Stimulated activated effector memory CD8-positive, alpha-beta T cell treated with anti-CD3 and anti-CD28 coated beads, Interleukin-12 subunit alpha, Interleukin-12 subunit beta, amount 100 ng/mL, for 72 hours (primary cell): ENCODE data around the gene ABCC6.

Experiments
- ATAC-seq: fragments of 150-1000 bp; cut with Tn5 transposase; 2 replicates; pipeline ENCODE4 v1.10.0; 2021
- DNase-seq, 2 donors: peaks; one replicate each; pipeline ENCODE4 v3.0.0; 2021 to 2022; ENCODE audit warnings: low spot score in 2 of 2
- H3K27ac Mint-ChIP-seq: one replicate; pipeline ENCODE4 v1.8.0; 2022; ENCODE audit warnings: mild to moderate bottlenecking, mixed read lengths
- H3K36me3 Mint-ChIP-seq: one replicate; pipeline ENCODE4 v1.8.0; 2022; ENCODE audit warnings: mild to moderate bottlenecking, mixed read lengths
- H3K4me1 Mint-ChIP-seq: one replicate; pipeline ENCODE4 v1.8.0; 2022; ENCODE audit warnings: mixed read lengths
- H3K4me3 Mint-ChIP-seq: one replicate; pipeline ENCODE4 v1.8.0; 2022; ENCODE audit warnings: mild to moderate bottlenecking, mixed read lengths
- H3K9me3 Mint-ChIP-seq: one replicate; pipeline ENCODE4 v1.8.0; 2022; ENCODE audit warnings: mixed read lengths

Gene ABCC6

GRCh38 chr16:16138034-16138635, 85.2 kb downstream of the ABCC6 start:
- Mint-ChIP-seq H3K9me3 (no peaks in the 10 kb centered on the region), H3K27ac (no peak overlapping the region), H3K4me1 (no peaks in the 10 kb centered on the region), H3K4me3 (no peak overlapping the region), H3K36me3 (peaks cover 100% of the 10 kb centered on the region)
- ATAC-seq (no peak), DNase-seq (no peak)

- DNase-seq (no peak), ATAC-seq (no peak)
- H3K36me3 Mint-ChIP-seq: peaks cover 100% of the 10 kb centered on the region
- no peak overlapping the region for H3K4me3 Mint-ChIP-seq
- no peaks in the 10 kb centered on the region for H3K4me1 Mint-ChIP-seq
- H3K9me3 Mint-ChIP-seq: no peaks in the 10 kb centered on the region
- no peak overlapping the region for H3K27ac Mint-ChIP-seq
Measured at GRCh38 chr16:16137110-16137509, 86.2 kb downstream of the ABCC6 start.

- H3K4me3 Mint-ChIP-seq: no peak overlapping the region
- no peak for DNase-seq
- ATAC-seq: no peak
- H3K27ac Mint-ChIP-seq: no peak overlapping the region
- H3K4me1 Mint-ChIP-seq: no peaks in the 10 kb centered on the region
- H3K36me3 Mint-ChIP-seq: peaks cover 100% of the 10 kb centered on the region
- no peaks in the 10 kb centered on the region for H3K9me3 Mint-ChIP-seq
Measured at GRCh38 chr16:16136588-16136987, 86.7 kb downstream of the ABCC6 start.

GRCh38 chr16:16133943-16134604, 89.2 kb downstream of the ABCC6 start:
- ATAC-seq: no peak
- H3K9me3 Mint-ChIP-seq: no peaks in the 10 kb centered on the region
- H3K4me3 Mint-ChIP-seq: no peak overlapping the region
- peaks cover 100% of the 10 kb centered on the region for H3K36me3 Mint-ChIP-seq
- no peak for DNase-seq
- H3K27ac Mint-ChIP-seq: peak overlapping the region; percentile 52
- no peaks in the 10 kb centered on the region for H3K4me1 Mint-ChIP-seq

- H3K4me1 Mint-ChIP-seq: no peaks in the 10 kb centered on the region
- H3K9me3 Mint-ChIP-seq: no peaks in the 10 kb centered on the region
- DNase-seq (no peak), ATAC-seq (no peak)
- peaks cover 97% of the 10 kb centered on the region for H3K36me3 Mint-ChIP-seq
- H3K27ac Mint-ChIP-seq: peak overlapping the region; percentile 64
- H3K4me3 Mint-ChIP-seq: no peak overlapping the region
Measured at GRCh38 chr16:16131659-16132058, 91.6 kb downstream of the ABCC6 start.

- no peak for DNase-seq
- Mint-ChIP-seq H3K4me1 (no peaks in the 10 kb centered on the region), H3K4me3 (no peak overlapping the region), H3K9me3 (no peaks in the 10 kb centered on the region), H3K27ac (peak overlapping the region; percentile 57), H3K36me3 (peaks cover 97% of the 10 kb centered on the region)
- no peak for ATAC-seq
Measured at GRCh38 chr16:16131204-16131603, 92.1 kb downstream of the ABCC6 start.

- Mint-ChIP-seq H3K36me3 (peaks cover 97% of the 10 kb centered on the region), H3K9me3 (peaks cover 5% of the 10 kb centered on the region), H3K4me1 (no peaks in the 10 kb centered on the region), H3K27ac (no peak overlapping the region), H3K4me3 (no peak overlapping the region)
- DNase-seq (peak; percentile 53 to 86), ATAC-seq (peak; percentile 83)
Measured at GRCh38 chr16:16127469-16128116, 95.7 kb downstream of the ABCC6 start.

DNA sequence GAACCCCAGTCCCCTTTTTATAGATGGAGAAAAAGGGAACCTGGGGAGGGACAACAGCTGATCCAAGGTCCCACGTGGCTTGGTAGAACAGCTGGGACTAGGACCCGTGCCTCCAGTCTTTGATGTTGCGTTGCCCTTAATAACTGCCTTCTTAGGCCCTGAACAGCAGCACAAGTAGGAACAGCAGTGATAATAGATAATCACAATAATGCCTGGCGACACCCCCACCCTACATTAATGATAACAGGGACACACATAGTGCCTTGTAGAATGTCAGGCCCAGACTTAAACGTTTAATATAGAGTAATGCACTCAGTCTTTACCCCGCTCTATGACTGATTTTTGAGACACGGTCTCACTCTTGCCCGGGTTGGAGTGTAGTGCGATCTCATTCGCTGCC, 96.4 kb downstream of the ABCC6 start:
- no peak overlapping the region for H3K27ac Mint-ChIP-seq
- H3K4me1 Mint-ChIP-seq: no peaks in the 10 kb centered on the region
- ATAC-seq (no peak), DNase-seq (no peak)
- no peak overlapping the region for H3K4me3 Mint-ChIP-seq
- peaks cover 97% of the 10 kb centered on the region for H3K36me3 Mint-ChIP-seq
- peaks cover 5% of the 10 kb centered on the region for H3K9me3 Mint-ChIP-seq

DNA sequence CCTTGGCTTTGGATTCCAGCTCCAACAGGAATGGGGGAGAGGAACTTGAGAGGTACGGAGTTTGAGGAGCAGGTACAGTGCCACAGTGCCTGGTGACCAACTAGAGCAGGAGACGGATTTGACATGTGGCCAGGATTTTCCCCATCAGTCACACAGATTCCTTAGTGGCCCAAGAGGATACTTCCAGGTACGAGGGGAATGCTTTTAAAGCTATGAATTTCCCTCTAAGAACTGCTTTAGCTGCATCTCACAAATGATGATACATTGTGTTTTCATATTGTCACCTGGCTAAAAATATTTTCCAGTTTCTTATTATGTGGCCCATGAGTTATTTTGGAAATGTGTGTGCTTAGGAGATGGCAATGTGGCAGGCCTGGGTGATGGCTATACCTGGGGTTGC, 98.3 kb downstream of the ABCC6 start:
- no peak for DNase-seq
- peaks cover 5% of the 10 kb centered on the region for H3K9me3 Mint-ChIP-seq
- H3K27ac Mint-ChIP-seq: no peak overlapping the region
- peaks cover 92% of the 10 kb centered on the region for H3K36me3 Mint-ChIP-seq
- no peak for ATAC-seq
- H3K4me1 Mint-ChIP-seq: peaks cover 9% of the 10 kb centered on the region
- H3K4me3 Mint-ChIP-seq: no peak overlapping the region

DNA sequence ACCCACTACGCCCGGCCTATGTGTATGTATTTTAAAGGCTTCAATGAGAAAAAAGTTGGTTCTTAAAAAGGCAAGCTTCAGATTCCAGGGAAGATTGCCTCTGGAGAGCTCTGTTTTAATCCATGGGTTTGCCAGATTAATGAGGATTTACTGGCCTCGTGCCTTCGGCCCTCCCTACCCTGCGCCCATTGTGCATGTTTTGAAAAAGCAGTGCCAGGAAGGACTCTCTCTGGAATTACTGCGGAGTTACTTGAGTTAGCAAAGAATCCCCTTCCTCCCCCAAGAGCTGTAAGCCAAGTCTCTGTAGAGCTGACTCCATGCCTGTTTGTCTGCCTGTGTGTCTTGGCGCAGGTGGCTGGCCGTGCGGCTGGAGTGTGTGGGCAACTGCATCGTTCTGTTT, 98.9 kb downstream of the ABCC6 start:
- H3K36me3 Mint-ChIP-seq: peaks cover 92% of the 10 kb centered on the region
- H3K9me3 Mint-ChIP-seq: peaks cover 5% of the 10 kb centered on the region
- H3K4me3 Mint-ChIP-seq: no peak overlapping the region
- no peak for DNase-seq
- no peak for ATAC-seq
- H3K4me1 Mint-ChIP-seq: peaks cover 14% of the 10 kb centered on the region
- H3K27ac Mint-ChIP-seq: no peak overlapping the region

- Mint-ChIP-seq H3K4me3 (no peak overlapping the region), H3K9me3 (peaks cover 5% of the 10 kb centered on the region)
Measured at GRCh38 chr16:16122264-16122663, 101.0 kb downstream of the ABCC6 start.

DNA sequence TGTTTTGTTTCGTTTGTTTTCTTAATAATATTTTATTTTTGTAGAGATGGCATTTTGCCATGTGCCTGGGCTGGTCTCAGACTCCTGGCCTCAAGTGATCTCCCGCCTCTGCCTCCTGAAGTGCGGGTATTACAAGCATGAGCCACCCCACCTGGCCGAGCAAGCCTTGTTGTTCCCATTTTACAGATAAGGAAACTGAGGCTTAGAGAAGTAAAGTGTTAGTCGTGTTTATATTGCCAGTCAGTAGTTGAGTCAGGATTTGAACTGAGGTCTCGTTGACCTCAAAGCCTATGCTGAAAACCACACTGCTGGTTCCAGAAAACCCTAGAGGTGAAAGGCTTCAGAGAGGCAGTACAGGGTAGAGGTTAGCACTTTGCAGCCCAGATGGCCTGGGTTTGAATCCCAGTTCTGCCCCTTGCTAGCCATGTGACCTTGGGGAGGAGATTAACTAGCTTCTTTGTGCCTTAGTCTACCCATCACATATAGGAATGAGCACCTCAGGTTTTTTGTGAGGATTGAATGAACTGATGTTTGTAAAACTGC, 102.0 kb downstream of the ABCC6 start:
- H3K36me3 Mint-ChIP-seq: peaks cover 94% of the 10 kb centered on the region
- peak overlapping the region; percentile 64 for H3K27ac Mint-ChIP-seq
- peaks cover 5% of the 10 kb centered on the region for H3K9me3 Mint-ChIP-seq
- H3K4me3 Mint-ChIP-seq: no peak overlapping the region
- ATAC-seq: no peak
- H3K4me1 Mint-ChIP-seq: peaks cover 17% of the 10 kb centered on the region
- no peak for DNase-seq

More at GRCh38 chr16:16122264-16122663, 101.0 kb downstream of the ABCC6 start:
- no peak for ATAC-seq
- no peak for DNase-seq
- no peak overlapping the region for H3K27ac Mint-ChIP-seq
- H3K4me1 Mint-ChIP-seq: peaks cover 17% of the 10 kb centered on the region
- H3K36me3 Mint-ChIP-seq: peaks cover 91% of the 10 kb centered on the region

DNA sequence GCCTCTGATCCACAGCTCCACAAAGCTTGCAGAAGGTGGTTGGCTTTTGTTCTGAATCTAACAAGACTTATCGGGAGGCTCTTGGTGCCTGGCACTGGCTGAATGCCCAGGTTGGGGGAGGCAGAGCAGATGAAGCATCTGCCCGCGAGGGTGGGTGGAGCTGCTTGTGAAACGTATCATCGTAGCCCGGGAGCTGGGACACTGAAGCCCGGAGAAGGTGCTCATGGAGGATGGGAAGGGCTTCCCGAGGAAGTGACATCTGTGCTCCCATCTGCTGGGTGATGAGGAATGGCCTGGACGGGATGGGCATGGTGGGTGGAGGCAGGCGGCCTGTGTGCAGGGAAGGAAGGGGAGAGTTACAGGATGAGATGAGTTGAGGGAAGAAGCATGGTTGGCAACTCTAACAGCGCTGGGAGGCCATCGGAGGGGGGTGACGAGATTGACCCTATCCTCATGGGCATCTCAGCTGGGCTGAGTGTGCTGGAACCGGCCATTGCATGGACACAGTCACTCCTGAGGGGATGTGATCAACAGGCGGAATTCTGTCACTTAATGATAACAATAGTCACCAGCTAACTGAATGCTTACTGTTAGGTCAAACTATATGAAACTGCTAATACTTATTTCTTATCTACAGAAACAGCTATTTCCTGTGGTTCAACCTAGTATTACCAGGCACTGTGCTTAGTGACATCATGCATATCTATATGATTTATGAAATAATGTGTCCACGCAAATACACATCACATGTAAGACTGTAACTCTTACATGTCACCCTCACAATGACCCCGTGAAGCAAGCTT, 102.7 kb downstream of the ABCC6 start:
- H3K27ac Mint-ChIP-seq: peak overlapping the region; percentile 64
- H3K4me3 Mint-ChIP-seq: no peak overlapping the region
- no peak for ATAC-seq
- DNase-seq: no peak
- H3K36me3 Mint-ChIP-seq: peaks cover 94% of the 10 kb centered on the region
- peaks cover 5% of the 10 kb centered on the region for H3K9me3 Mint-ChIP-seq
- peaks cover 17% of the 10 kb centered on the region for H3K4me1 Mint-ChIP-seq

DNA sequence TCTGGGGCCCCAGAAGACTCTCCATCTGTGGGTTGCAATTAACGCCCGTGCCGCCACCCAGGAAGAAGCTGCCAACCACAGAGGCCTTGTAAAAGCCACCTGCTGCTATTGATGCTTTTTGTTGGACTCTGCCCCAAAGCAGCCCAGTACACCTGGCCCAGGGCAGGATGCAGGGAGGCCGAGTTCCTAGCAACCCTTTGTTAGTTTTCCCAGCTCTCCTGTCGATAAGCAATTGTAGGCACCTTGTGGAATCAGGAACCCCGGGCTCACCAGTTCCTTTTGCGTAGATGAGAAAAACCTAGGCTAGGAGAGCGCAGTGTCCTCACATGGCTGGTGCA, 103.3 kb downstream of the ABCC6 start:
- no peak for DNase-seq
- no peak for ATAC-seq
- H3K27ac Mint-ChIP-seq: peak overlapping the region; percentile 35
- H3K4me1 Mint-ChIP-seq: peaks cover 17% of the 10 kb centered on the region
- no peak overlapping the region for H3K4me3 Mint-ChIP-seq
- peaks cover 94% of the 10 kb centered on the region for H3K36me3 Mint-ChIP-seq
- peaks cover 5% of the 10 kb centered on the region for H3K9me3 Mint-ChIP-seq

DNA sequence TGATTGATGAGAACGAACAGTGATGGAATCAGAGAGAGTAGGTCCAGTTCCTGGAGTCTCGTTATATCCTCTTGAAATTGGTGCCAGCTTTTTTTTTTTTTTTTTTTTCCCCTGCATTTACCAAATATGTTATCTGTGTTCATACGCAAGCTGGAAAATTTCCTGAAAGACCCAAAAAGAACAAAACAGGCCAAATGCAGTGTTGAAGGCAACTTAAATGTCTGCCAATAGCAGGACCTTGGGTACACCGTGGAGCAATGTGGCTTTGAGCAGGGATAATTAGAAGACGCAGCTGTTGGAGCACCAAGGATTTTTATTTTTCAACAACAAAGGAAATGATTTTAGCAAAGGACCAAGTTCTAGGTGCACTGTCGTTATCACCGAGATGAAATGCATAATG, 105.0 kb downstream of the ABCC6 start:
- peaks cover 94% of the 10 kb centered on the region for H3K36me3 Mint-ChIP-seq
- H3K4me3 Mint-ChIP-seq: no peak overlapping the region
- ATAC-seq: no peak
- no peaks in the 10 kb centered on the region for H3K9me3 Mint-ChIP-seq
- no peak overlapping the region for H3K27ac Mint-ChIP-seq
- peaks cover 17% of the 10 kb centered on the region for H3K4me1 Mint-ChIP-seq
- no peak for DNase-seq
